HL-60 (cell line): ENCODE results near the gene BTBD9.

Experiments used
- POLR2AphosphoS5 ChIP-seq: IDR thresholded peaks from 2 replicates; pipeline ENCODE4 v1.6.1; 2012; ENCODE audit warnings: low read depth
- TF ChIP-seq, protein P1 (sequence below): IDR thresholded peaks from one replicate; pipeline ENCODE4 v1.5.1; 2011; ENCODE audit warnings: low read length, control low read depth, inconsistent platforms; ENCODE audit not compliant: insufficient read depth

DNA sequence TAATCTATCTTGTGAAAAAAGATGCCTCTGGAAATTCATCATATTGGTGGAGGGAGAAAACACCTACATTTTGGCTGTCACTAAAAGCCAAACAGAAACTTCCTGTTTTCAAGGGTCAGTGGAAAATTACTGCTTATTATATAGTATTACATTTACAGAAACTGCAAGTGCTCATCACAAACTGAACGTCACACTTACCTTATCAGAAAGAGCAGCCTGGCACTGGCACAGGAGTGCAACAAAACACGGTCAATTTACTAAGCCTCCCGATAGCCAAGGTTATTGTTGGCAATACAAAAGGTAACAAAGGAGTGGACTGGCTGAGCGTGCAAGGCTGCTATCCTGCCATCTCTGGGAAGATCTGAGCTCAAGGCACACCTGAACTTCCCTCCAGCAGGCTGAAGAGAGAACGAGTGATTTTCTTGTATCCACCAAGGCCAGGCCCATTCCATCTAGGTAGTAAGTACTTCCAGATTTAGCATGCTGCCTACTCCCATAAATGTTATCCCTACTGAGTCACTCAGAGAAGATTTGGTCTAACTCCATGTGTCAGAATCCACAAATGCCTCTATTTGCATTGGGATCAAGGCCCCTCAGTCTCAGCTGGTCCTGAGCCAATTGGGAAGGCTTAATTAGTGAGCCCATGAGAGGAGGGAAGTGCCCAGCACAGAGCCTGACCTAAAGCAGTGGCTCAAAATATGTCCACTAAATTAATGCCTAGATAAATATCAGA, 399.8 kb downstream of the BTBD9 start:
- TF ChIP-seq POLR2AphosphoS5, result no peak
- TF ChIP-seq, protein P1, sequence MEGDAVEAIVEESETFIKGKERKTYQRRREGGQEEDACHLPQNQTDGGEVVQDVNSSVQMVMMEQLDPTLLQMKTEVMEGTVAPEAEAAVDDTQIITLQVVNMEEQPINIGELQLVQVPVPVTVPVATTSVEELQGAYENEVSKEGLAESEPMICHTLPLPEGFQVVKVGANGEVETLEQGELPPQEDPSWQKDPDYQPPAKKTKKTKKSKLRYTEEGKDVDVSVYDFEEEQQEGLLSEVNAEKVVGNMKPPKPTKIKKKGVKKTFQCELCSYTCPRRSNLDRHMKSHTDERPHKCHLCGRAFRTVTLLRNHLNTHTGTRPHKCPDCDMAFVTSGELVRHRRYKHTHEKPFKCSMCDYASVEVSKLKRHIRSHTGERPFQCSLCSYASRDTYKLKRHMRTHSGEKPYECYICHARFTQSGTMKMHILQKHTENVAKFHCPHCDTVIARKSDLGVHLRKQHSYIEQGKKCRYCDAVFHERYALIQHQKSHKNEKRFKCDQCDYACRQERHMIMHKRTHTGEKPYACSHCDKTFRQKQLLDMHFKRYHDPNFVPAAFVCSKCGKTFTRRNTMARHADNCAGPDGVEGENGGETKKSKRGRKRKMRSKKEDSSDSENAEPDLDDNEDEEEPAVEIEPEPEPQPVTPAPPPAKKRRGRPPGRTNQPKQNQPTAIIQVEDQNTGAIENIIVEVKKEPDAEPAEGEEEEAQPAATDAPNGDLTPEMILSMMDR, result no peak
